IMR-90 (cell line): ENCODE results near the gene TSC2. TPM values are rescaled to one million over a fixed set of nuclear protein-coding genes. Genes with fewer than 3 reads are reported as not detected.

Experiments used
- ATAC-seq: fragments of 200-7000 bp; cut with Tn5 transposase; 2 replicates; pipeline ENCODE4 v1.9.1; 2020; ENCODE audit warnings: low read depth, mild to moderate bottlenecking, moderate library complexity
- BruUV-seq: library from RNA; stranded (reverse); fragments of 400-500 nt; replicated peaks from 2 replicates; lab custom pipeline; 2021; lab: Mats Ljungman, UMichigan
- CTCF ChIA-PET: fragments of 300-600 bp; formaldehyde crosslinking; extraction: SDS; loops from one replicate; lab custom pipeline; 2021; ENCODE audit warnings: antibody characterized with exemption; lab: Yijun Ruan, JAX
- POLR2A ChIA-PET: fragments of 300-600 bp; sonication (Branson Sonifier 250); formaldehyde crosslinking; loops from one replicate; lab custom pipeline; 2022; ENCODE audit warnings: antibody characterized with exemption; ENCODE audit not compliant: unreplicated experiment; lab: Charles Lee
- DNase-seq: peaks from one replicate; pipeline ENCODE4 v3.0.0; 2013
- H2AFZ ChIP-seq: replicated peaks from 2 replicates; pipeline ENCODE3; 2013; ENCODE audit warnings: low read length, mild to moderate bottlenecking; ENCODE audit not compliant: poor library complexity
- H2AK5ac ChIP-seq: 2 replicates; pipeline ENCODE4 v1.6.1; 2013; ENCODE audit warnings: low read depth, low read length, inconsistent platforms
- H2AK9ac ChIP-seq: replicated peaks from 2 replicates; pipeline ENCODE3; 2013; ENCODE audit warnings: mild to moderate bottlenecking, low read depth, low read length, moderate library complexity; ENCODE audit not compliant: poor library complexity
- H2BK120ac ChIP-seq: 2 replicates; pipeline ENCODE4 v1.6.1; 2013; ENCODE audit warnings: low read depth, low read length, inconsistent platforms
- H2BK15ac ChIP-seq: 3 replicates; pipeline ENCODE4 v1.6.1; 2013; ENCODE audit warnings: low read depth, low read length, inconsistent platforms
- H2BK20ac ChIP-seq: 2 replicates; pipeline ENCODE4 v1.6.1; 2013; ENCODE audit warnings: low read depth, mild to moderate bottlenecking, inconsistent platforms, low read length, moderate library complexity
- H2BK5ac ChIP-seq: 2 replicates; pipeline ENCODE4 v1.6.1; 2013; ENCODE audit warnings: mild to moderate bottlenecking, low read depth, low read length, inconsistent platforms; ENCODE audit not compliant: poor library complexity, severe bottlenecking
- H3K14ac ChIP-seq: replicated peaks from 2 replicates; pipeline ENCODE4 v1.6.1; 2013; ENCODE audit warnings: low read depth, low read length, inconsistent platforms
- H3K18ac ChIP-seq: 2 replicates; pipeline ENCODE4 v1.6.1; 2013; ENCODE audit warnings: low read depth, low read length, control low read depth
- H3K23ac ChIP-seq: 2 replicates; pipeline ENCODE4 v1.6.1; 2013; ENCODE audit warnings: low read depth, low read length, inconsistent platforms
- H3K27ac ChIP-seq: 2 replicates; pipeline ENCODE4 v1.5.1; 2013; ENCODE audit warnings: mild to moderate bottlenecking, control low read depth, low read length; ENCODE audit not compliant: insufficient read depth
- H3K27me3 ChIP-seq: 2 replicates; pipeline ENCODE4 v1.6.1; 2013; ENCODE audit warnings: low read length; ENCODE audit not compliant: control insufficient read depth, insufficient read depth
- H3K36me3 ChIP-seq: 2 replicates; pipeline ENCODE4 v1.6.1; 2013; ENCODE audit warnings: low read length, mixed read lengths; ENCODE audit not compliant: control insufficient read depth, insufficient read depth
- H3K4ac ChIP-seq: 2 replicates; pipeline ENCODE4 v1.6.1; 2013; ENCODE audit warnings: low read depth, low read length, inconsistent platforms
- H3K4me1 ChIP-seq: 2 replicates; pipeline ENCODE4 v1.6.1; 2013; ENCODE audit warnings: low read length, mixed read lengths; ENCODE audit not compliant: control insufficient read depth, insufficient read depth
- H3K4me2 ChIP-seq: 2 replicates; pipeline ENCODE4 v1.6.1; 2013; ENCODE audit warnings: low read depth, mild to moderate bottlenecking, control low read depth, low read length, moderate library complexity
- H3K4me3 ChIP-seq: 2 replicates; pipeline ENCODE4 v1.5.1; 2013; ENCODE audit warnings: low read depth, mild to moderate bottlenecking, control low read depth, low read length, moderate library complexity; ENCODE audit not compliant: insufficient read depth
- H3K56ac ChIP-seq: 2 replicates; pipeline ENCODE4 v1.6.1; 2013; ENCODE audit warnings: low read length, inconsistent platforms; ENCODE audit not compliant: insufficient read depth; ENCODE audit errors: extremely low read depth
- H3K79me1 ChIP-seq, 2 experiments: 2 replicates each; pipeline ENCODE4 v1.6.1; 2013; ENCODE audit warnings: low read length in 2 of 2, inconsistent platforms in 1 of 2, low read depth in 1 of 2
- H3K9ac ChIP-seq: 2 replicates; pipeline ENCODE4 v1.6.1; 2013; ENCODE audit warnings: low read depth, low read length, control low read depth
- H3K9me1 ChIP-seq: 2 replicates; pipeline ENCODE4 v1.6.1; 2013; ENCODE audit warnings: low read length, inconsistent platforms; ENCODE audit not compliant: insufficient read depth
- H3K9me3 ChIP-seq: 2 replicates; pipeline ENCODE4 v1.6.1; 2013; ENCODE audit warnings: low read length; ENCODE audit not compliant: control insufficient read depth, insufficient read depth
- H4K20me1 ChIP-seq: 2 replicates; pipeline ENCODE4 v1.6.1; 2013; ENCODE audit warnings: low read length, inconsistent platforms; ENCODE audit not compliant: insufficient read depth
- H4K5ac ChIP-seq: 2 replicates; pipeline ENCODE4 v1.6.1; 2013; ENCODE audit warnings: mild to moderate bottlenecking, low read depth, low read length, control low read depth
- H4K8ac ChIP-seq, 2 experiments: 2 replicates each; pipeline ENCODE4 v1.6.1; 2013; ENCODE audit warnings: low read depth in 2 of 2, low read length in 2 of 2, control low read depth in 1 of 2, inconsistent platforms in 1 of 2
- H4K91ac ChIP-seq: 2 replicates; pipeline ENCODE4 v1.6.1; 2013; ENCODE audit warnings: low read depth, low read length, inconsistent platforms; ENCODE audit not compliant: insufficient read depth
- CEBPB ChIP-seq: IDR thresholded peaks from 2 replicates; pipeline ENCODE4 v1.6.1; 2012; ENCODE audit warnings: low read depth, low read length, improper control_type of control experiment
- CTCF ChIP-seq: conservative IDR thresholded peaks from 2 replicates; pipeline ENCODE4 v1.5.1; 2012; ENCODE audit warnings: mild to moderate bottlenecking, low read depth, low read length, improper control_type of control experiment
- ELK1 ChIP-seq: fragments of 150-350 bp; IDR thresholded peaks from 2 replicates; pipeline ENCODE4 v1.6.1; 2016; ENCODE audit warnings: low read depth, mild to moderate bottlenecking, low read length, moderate library complexity, borderline replicate concordance
- FOS ChIP-seq: fragments of 150-350 bp; IDR thresholded peaks from 2 replicates; pipeline ENCODE4 v1.6.1; 2016; ENCODE audit warnings: low read depth, low read length
- MAZ ChIP-seq: IDR thresholded peaks from 2 replicates; pipeline ENCODE4 v1.6.1; 2012; ENCODE audit warnings: low read depth, mild to moderate bottlenecking, low read length, improper control_type of control experiment, moderate library complexity, borderline replicate concordance
- MXI1 ChIP-seq: IDR thresholded peaks from 2 replicates; pipeline ENCODE4 v1.6.1; 2012; ENCODE audit warnings: low read depth, mild to moderate bottlenecking, low read length, moderate library complexity, borderline replicate concordance
- POLR2A ChIP-seq: IDR thresholded peaks from 2 replicates; pipeline ENCODE4 v1.6.1; 2012; ENCODE audit warnings: mild to moderate bottlenecking, low read depth, low read length
- RAD21 ChIP-seq: IDR thresholded peaks from 2 replicates; pipeline ENCODE4 v1.6.1; 2012; ENCODE audit warnings: low read length, improper control_type of control experiment
- RCOR1 ChIP-seq: IDR thresholded peaks from 2 replicates; pipeline ENCODE4 v1.6.1; 2012; ENCODE audit warnings: mild to moderate bottlenecking, low read length, improper control_type of control experiment; ENCODE audit not compliant: insufficient replicate concordance
- RFX5 ChIP-seq: IDR thresholded peaks from 2 replicates; pipeline ENCODE4 v1.8.0; 2012; ENCODE audit warnings: low read depth, mild to moderate bottlenecking, low read length, moderate library complexity
- WGBS, 2 experiments: methylation state at CpG; one replicate each; pipeline versions ENCODE4 v1.1.5 to v1.1.7; 2013; ENCODE audit warnings: missing lambda C conversion rate in 2 of 2; ENCODE audit not compliant: insufficient read length in 1 of 2; ENCODE audit errors: extremely low coverage in 2 of 2; 5-methylcytosine and 5-hydroxymethylcytosine counted together
- dilution Hi-C: fragments of 300-500 bp; cut with HindIII; formaldehyde crosslinking; loops from one replicate; pipeline ENCODE4 v1.14.3; 2018; ENCODE audit warnings: low sequenced_read_pairs; ENCODE audit not compliant: unreplicated experiment
- in situ Hi-C: fragments of 300-500 bp; cut with MboI; formaldehyde crosslinking; loops from 3 replicates; pipeline ENCODE4 v1.14.3; 2019; ENCODE audit warnings: low sequenced_read_pairs, inconsistent platforms, mixed read lengths
- intact Hi-C: fragments of 100-400 bp; cut with micrococcal nuclease; formaldehyde crosslinking; loops from 2 replicates; pipeline ENCODE4 v1.10.0; 2022
- polyA plus RNA-seq, 3 experiments: library from polyadenylated mRNA; depleted of rRNA; stranded (reverse); fragments of >200 nt; gene quantifications; 2 replicates each; pipeline ENCODE4 v1.2.3, GENCODE V29; 2012; ENCODE audit warnings: low replicate concordance in 1 of 3
- total RNA-seq: library from RNA; depleted of rRNA; stranded (reverse); fragments of >200 nt; gene quantifications from 2 replicates; pipeline ENCODE4 v1.2.3, GENCODE V29; 2012

Gene TSC2
- total and polyA plus RNA-seq, 2 of the 4 experiments (the other 2 are of a cell fraction) = 31.4 to 88.6 TPM

GRCh38 chr16:2045965-2046892, 1.6 kb upstream of the TSC2 start:
- TF ChIP-seq RAD21 = no peak
- no peak for TF ChIP-seq MXI1
- TF ChIP-seq POLR2A = no peak
- no peak for TF ChIP-seq CEBPB
- no peak for TF ChIP-seq ELK1
- no peak for TF ChIP-seq RCOR1
- TF ChIP-seq FOS = no peak
- no peak for TF ChIP-seq MAZ
- no peak for TF ChIP-seq RFX5
- no peak for TF ChIP-seq CTCF
- ATAC-seq (no peak), DNase-seq (no peak)
- no TSS peak for BruUV-seq
- peak overlapping the region; percentile 63 for H4K91ac ChIP-seq
- no peak overlapping the region for H3K18ac ChIP-seq
- H3K4me3 ChIP-seq = no peak overlapping the region
- H2AK5ac ChIP-seq = peak overlapping the region; percentile 92
- dilution Hi-C loops (no loop called here), in situ Hi-C loops (no loop called here), intact Hi-C loops (no loop called here)
- H2AK9ac ChIP-seq = peak overlapping the region; percentile 23
- H4K5ac ChIP-seq = no peak overlapping the region; the same call in 1 of the 2 replicates
- peak overlapping the region in 1 of 2 experiments; percentile 42; a peak in 3 of 4 replicates for H4K8ac ChIP-seq
- H2AFZ ChIP-seq = no peak overlapping the region
- no peak overlapping the region for H3K56ac ChIP-seq
- POLR2A ChIA-PET = no interaction called here
- 93% methylated on average over 3 of the region's 21 CpGs; no CpG with 5 or more reads in 1 of the 2 experiments for WGBS, 2 experiments
- H3K4ac ChIP-seq = peak overlapping the region; percentile 80
- no peak overlapping the region for H3K9ac ChIP-seq
- peak overlapping the region; percentile 33 for H3K27ac ChIP-seq
- H3K9me3 ChIP-seq = no peaks in the 10 kb centered on the region
- H3K27me3 ChIP-seq = no peaks in the 10 kb centered on the region
- H2BK5ac ChIP-seq = peak overlapping the region; percentile 60
- H2BK20ac ChIP-seq = no peak overlapping the region
- CTCF ChIA-PET = no interaction called here
- peak overlapping the region; percentile 45; the same call in 1 of the 2 replicates for H3K23ac ChIP-seq
- no peak overlapping the region; the same call in 2 of the 3 replicates for H2BK15ac ChIP-seq
- H3K14ac ChIP-seq = no peak overlapping the region; the same call in none of the 2 replicates
- no peak overlapping the region for H3K4me2 ChIP-seq
- peaks cover 13% of the 10 kb centered on the region for H3K4me1 ChIP-seq
- no peaks in the 10 kb centered on the region; the same call in none of the 2 replicates for H4K20me1 ChIP-seq
- peaks cover 21 to 46% of the 10 kb centered on the region in 2 experiments for H3K79me1 ChIP-seq
- H3K9me1 ChIP-seq = peaks cover 10% of the 10 kb centered on the region
- peak overlapping the region; percentile 47; the same call in 1 of the 2 replicates for H2BK120ac ChIP-seq
- peaks cover 11% of the 10 kb centered on the region; the same call in 1 of the 2 replicates for H3K36me3 ChIP-seq
